GM19240 (cell line): ENCODE data around the gene MLXIP.
"Not testable (repeated sequence)": the region's sequence is repeated elsewhere in the genome, so short reads cannot be mapped to it uniquely, and the experiment has no call there.

Experiments
- DNase-seq: peaks from one replicate; pipeline ENCODE4 v3.0.0; 2011; ENCODE audit warnings: low spot score; ENCODE audit not compliant: insufficient read length

The MLXIP gene

DNA sequence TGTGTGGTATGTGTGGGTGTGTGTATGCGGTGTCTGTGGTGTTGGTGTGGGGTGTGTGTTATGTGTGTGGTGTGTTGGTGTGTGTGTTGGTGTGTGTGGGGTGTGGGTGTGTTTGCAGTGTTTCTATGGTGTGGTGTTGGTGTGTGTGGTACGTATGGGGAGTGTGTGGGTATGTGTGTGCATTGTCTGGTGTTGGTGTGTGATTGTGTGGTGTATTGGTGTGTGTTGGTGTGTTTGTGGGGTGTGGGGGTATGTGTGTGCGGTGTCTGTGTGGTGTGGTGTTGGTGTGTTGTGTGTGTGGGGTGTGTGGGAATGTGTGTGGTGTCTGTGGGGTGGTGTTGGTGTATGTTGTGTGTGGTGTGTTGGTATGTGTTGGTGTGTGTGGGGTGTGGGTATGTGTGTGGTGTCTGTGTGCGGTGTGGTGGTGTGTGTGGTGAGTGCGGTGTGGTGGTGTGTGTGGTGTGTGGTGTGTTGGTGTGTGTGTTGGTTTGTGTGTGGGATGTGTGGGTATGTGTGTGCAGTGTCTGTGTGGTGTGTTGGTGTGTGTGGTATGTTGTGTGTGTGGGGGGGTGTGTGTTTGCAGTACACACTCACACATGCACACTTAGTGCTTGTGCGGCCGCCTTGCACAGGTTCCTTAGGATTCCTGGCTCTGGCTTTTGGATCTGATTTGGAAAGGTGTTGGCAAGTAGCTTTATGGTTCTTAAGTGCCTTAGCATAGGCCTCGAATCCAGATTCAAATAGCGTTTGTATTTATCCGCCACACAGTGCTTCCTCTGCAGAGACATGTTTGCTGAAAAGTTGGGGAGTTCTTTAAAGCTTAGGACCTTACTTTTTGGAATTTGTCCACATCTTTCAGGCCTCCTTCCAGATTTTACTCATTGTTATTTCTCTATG is 16.4 kb downstream of the MLXIP start:
- no peak for DNase-seq

DNA sequence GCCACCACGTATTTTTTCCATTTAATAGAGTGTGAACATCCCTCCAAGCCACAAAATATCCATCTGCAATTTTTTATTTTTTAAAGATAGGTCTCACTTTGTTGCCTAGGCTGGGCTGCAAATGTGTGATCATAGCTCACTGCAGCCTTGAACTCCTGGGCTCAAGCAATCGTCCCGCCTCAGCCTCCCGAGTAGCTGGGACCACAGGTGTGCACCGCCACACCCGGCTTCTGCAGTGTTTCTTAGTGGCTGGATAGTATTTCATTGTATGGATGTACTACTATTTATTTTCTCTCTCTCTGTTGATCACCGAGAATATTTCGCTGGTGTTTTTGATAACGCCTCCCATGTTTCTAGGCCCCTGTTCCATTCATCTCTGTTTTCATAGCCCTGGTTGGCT is 17.5 kb downstream of the MLXIP start:
- DNase-seq, result no peak

DNA sequence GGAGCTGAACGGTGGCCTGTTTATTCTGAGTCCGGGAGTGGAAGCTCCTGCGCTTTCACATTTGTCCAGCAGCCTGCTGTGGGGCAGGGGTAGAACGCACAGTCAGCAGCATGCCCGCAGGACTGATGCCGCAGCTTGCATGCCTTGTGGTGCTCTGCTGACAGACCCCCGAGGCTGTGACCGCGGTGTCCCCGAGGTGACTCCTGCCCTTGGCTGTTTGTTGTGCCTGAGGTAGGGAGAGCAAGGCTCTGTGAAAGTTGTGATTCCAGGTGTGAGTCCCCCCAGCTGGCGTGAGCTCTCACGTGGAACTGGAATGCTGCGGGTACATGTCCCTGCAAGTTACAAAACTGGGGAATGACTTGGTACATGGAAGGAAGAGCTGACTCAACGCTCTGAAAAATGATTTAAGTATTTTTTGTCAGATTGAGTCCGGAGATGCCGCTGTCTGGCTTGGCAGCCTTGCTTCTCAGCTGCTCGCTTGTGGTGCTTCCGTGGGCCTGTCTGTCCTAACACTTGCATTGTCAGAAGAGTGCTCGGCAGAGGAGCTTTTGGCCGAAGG is 18.1 kb downstream of the MLXIP start:
- no peak for DNase-seq

DNA sequence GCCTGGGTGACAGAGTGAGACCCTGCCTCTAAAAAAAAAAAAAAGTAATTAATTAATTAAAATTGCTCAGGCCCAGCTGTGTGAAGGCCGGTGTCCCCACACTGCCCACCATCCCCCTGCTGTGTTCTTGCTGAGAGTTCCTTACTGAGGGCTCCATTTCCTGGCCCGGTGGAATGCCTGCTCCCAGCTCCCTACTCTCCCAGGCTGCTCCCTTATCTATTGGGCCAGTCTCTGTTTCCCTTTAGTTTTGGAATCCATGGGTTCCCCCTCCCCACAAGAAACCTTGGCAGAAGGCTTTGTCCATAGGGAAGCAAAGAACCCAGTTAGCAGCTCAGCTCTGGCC is 19.0 kb downstream of the MLXIP start:
- no peak for DNase-seq

DNA sequence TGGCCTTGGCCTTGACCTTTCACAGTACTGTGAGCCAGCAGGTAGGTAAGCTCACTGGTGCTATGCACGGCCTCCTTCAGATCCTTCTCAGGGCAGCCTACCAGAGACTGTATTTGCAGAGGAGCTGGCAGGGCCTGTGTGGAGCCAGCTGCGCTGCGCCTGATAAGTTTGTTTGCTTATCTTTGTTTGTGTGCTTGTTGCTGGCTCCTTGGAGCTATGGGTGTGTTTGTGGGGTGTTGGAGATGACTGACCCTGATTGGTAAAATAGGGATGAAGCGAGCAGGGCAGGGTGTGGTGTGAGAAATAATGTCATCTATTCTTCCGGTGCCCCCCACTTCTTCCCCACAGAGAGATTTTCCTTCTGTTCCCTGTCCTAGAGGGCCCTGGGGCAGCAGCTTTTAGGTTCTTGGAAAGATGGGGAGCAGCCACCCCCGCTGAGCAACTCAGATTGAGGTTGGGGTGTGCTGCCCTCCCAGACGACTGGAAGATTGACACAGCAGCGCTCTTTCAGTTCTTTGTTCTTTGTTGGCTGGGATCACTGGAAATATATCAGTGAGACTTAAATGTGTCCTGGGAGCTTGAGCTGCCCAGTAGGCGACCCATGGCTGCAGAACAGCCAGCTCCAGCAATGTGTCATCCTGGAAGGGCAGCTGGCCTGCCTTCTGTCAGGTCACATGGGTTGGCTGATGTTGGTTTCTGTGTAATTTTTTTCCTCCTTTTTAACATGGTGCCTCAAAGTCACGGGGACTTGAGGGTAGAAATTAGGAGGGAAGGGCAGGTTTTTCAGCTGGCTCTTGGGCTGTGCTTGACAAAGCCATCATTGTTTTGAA is 19.6 kb downstream of the MLXIP start:
- no peak for DNase-seq

DNA sequence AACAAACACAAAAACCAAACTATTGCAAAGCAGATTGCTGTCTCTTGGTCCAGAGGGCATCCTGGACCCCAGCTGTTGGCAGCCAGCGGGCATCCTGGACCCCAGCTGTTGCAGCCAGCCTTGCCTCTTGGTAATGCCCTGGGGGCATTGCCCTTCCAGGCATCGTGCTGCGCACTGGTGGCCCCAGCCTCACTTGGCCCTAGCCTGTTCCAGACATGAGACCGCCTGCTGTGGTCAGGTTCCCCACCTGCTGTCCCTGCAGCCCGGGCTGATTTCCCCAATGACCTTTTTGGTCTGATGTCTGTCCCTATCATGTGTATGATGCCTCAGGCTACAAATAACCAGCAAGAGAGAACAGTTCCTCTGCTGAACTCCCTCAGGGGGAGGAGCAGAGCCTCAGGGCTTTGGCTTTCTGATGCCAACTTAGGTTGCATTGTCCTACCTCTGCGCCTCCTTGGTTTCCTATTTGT is 20.8 kb downstream of the MLXIP start:
- no peak for DNase-seq

DNA sequence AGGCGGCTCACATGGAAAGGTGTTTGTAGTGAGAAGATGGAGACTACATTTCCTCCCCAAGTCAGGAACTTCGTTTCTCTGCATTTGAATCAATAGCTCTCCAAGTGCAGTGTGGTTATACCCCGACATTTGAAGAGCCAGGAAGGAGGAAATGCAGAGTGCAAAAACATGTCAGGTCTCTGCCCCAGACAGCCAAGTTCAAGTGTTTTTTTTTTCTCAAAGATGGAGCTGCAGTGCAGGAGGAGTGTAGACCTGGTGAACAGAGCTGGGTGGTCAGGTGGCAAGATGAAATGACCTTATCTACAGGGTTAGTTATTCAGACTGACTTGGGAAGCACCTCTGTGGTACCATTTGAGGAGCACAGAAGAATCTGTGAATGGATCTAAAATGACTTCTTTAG is 21.3 kb downstream of the MLXIP start:
- no peak for DNase-seq

DNA sequence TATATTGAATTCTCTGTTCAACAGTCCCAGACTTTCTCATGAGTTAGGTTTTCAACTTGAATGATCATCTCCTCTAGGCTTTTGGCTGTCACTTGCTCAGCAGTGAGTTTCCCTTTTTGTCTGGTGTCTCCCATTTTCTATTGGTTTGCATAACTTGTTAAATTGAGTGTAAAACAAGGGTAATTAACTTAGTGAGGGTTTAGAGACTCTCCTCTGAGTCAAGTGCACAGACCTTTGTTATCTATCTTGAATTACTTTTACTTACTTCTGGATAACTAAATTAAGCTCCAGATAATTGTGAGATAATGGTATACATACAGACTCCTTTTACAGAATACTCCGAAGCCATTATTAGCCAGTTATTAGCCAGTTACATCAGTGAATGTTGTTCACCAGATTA is 22.0 kb downstream of the MLXIP start:
- DNase-seq, result no peak

DNA sequence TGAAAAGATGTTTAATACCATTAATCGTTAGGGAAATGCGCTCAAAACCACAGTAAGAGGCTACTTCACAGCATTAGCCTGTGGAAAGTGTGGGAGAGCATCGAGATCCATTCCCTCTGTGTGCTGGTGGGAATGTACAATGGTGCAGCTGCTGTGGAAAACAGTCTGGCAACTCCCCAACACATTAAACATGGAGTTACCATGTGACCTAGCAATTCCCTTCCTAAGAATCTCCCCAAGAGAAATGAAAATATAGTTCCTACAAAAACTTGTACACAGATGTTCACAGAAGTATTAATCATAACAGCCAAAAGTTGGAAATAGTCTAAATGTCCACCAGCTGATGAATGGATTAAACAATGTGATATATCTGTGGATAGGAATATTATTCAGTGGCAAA is 23.8 kb downstream of the MLXIP start:
- no peak for DNase-seq

DNA sequence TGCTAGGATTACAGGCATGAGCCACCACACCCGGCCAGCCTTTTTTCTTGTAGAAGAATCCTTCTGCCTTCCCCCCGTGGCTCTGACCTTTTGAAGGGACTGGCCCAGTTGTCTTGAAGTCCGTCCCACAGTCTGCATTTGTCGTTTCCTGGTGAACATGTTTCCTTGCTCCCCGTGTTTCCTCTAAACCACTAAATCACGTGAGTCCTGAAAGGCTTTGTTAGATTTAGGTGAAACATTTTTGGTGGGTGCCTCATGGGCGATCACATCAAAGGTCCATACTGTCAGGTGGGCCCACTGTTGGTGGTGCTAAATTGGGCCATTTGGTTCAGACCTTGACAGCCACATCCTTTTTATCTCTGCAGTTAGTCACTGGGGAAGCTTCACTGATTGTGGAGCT is 26.3 kb downstream of the MLXIP start:
- no peak for DNase-seq

DNA sequence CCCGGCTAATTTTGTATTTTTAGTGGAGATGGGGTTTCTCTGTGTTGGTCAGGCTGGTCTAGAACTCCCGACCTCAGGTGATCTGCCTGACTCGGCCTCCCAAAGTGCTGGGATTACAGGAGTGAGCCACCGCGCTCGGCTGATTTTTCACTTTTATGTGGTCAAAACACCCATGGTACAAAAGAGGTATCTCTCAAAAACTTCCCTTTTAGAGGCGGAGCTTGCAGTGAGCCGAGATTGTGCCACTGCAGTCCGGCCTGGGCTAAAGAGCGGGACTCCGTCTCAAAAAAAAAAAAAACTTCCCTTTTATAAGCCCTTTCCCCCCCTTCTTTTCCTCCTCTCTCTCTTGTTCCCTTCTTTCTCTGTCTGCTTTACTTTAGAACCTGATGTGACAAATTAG is 26.9 kb downstream of the MLXIP start:
- not testable (repeated sequence) for DNase-seq

DNA sequence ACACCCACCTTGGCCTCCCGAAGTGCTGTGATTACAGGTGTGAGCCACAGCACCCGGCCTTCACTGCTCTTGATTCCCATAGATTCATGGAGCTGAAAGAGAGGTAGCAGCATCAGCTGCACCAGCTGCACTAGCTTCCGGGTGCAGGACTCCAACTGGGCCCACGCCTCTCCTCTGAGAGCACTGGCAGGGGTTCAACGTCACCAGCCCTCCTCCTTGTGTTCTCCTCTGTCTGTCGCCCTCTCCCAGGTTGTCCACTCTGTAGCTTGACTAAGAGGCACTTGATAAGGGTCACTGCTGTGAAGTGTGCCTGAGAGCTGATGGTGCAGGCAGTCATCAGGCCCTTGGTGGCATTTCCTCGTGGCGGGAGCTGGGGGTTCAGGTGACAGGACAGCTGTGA is 28.3 kb downstream of the MLXIP start:
- no peak for DNase-seq

DNA sequence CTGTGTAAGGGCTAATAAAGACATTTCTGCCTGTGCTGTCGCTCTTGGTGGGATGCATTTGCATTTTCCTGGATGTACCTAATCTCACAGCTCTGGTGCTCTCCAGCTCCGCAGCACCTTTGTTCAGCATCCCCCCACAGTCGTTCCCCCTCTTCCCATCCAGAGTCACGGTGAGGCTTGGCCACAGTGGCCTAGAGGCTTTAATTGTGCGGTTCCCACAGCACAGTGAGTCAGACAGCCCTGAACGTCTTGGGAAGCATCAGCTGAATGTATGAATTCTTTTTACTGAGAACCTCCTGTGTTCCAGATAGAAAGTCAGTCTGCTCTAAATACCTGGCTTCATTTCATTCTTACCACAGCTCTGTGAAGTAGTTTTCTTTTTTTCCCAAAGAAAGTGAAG is 28.7 kb downstream of the MLXIP start:
- DNase-seq, result no peak

DNA sequence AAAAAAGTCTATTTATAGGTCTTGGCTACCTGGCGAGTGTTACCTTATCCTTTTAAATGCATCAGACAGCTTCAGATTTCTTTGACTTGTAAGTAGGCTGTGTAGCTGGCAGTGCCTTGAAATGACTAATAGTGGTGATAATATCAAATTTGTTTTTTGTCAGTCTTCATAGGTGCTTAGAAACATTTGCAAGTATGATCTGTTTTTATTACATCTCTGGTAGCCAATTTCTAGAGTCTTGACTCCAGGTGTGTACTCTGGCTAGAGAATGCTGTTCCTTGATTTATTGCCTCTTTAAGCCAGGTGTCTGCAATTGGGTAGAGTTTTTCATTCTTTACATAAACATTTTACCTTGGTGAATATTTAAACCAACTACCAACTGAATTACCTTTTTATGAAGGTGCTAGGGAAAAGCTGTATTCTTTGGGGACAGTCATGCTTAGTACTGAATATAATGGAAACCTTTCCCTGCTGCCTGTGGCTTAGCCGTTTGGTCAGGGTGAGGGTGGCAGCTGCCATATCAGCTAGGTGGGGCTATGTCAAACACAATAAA is 32.6 kb downstream of the MLXIP start:
- DNase-seq, result no peak

DNA sequence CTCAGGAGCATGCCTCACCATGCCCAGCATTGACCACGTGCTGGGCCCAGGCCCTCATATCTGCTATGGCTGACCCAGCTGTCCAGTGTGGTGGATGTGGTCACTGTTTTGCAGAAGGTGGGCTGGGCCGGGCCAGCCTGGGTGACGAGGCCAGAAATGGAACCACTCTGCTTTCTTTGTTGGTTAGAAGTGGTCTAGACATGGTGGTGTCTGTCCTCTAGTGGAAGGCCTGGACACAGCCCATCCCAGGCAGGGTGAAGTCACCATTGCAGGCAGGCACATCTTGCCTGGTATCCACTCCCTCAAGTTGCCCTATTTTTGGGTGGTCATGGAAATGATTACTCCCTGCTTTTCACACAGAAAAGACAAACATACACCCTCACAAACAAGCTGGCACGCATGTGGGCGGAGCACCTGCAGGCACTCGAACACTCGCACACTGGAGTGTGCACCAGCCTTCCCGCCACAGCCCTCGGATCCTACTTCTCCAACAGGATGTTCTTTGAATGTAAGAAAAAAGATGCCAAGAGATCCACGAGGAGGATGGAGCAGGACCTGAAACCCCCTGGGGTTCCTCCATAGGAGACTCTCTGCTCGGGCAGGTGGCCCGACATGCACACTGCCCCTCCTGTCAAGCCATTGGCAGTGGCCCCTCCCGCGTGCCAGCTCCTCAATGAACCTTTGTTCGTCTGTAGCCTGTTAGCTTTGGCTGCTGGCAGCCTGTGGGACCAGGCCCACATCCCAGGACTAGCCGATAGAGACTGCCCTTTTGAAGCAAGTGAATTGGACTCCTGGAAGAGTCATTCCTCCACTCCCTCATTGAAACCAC is 38.4 kb downstream of the MLXIP start:
- no peak for DNase-seq

DNA sequence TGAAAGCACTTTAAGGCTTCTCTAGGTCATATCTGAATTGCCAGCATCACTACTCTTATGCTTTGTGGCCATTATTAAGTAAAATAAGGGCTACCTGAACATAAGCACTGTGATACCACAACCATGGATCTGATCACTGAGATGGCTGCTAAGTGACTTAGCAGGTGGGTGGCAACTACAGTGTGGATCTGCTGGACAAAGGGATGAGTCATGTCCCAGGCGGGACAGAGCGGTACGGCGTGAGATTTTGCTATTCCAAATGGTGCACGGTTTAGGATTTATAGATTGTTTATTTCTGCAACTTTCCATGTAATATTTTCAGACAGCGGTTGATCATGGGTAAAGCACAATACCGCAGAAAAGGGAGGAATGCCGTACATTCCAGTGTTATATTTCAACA is 39.4 kb downstream of the MLXIP start:
- no peak for DNase-seq

DNA sequence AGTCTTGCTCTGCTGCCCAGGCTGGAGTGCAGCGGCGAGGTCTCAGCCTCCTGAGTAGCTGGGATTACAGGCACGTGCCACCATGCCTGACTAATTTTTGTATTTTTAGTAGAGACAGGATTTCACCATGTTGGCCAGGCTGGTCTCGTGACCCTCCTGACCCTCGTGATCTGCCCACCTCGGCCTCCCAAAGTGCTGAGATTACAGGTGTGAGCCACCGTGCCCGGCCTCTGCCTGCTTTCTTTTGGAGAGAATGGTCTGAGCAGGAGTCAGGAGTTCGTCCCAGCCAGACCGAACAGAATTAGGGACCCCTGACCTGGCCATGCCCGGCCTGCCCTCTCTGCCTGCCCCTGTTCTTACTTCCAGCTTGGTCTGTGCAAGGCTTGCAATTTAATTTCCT is 42.8 kb downstream of the MLXIP start:
- not testable (repeated sequence) for DNase-seq

DNA sequence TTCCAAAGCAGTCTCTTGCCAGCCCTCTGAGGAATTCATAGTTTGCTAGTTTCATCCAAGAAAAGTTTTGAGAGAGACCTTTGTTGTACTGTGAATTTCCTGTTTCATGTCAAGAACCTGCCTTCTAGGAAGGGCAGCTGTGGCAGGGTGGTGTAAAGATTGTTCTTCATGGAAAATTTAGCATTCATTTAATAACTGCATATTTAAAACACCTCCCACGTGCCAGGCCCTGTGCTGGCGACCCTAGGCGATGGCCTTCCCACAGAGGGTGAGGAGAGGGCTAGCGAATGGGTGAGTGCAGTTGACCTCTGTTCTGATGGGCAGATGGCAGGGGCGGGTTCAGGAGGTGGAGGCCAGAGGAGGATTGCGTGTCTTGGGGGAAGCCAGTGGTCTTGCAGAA is 43.2 kb downstream of the MLXIP start:
- no peak for DNase-seq

DNA sequence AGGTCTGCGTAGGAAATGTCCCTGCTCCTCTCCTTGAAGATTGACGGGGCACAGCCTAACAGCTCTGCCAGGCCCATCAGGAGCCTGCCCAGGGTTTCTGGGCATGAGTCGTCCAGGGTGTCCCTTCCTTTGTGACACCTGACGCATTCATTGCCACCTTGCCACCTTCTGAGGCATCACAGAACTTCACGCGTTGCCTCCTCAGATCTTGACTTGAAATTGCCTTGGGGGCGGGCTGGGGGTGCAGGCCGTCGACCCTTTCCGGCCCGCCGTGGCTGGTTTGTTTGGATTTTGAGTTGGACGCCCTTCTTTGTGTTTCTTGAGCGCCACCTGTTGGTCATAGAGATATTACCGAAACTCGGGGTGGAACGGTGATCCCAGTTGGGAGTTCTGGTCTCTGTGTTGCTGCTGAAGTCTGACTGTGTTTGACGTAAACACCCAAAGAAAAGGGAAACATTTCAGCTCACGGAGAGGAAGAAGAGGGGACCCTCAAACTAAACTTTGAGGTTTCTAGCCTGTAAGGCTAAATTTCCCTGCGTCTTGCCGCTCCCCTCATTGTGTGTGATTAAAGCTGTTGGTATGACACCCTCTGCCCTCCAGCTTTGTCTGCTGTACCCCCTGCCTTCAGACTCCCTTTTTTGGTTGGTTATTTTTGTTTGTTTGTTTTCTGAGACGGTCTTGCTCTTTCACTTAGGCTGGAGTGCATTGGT is 44.6 kb downstream of the MLXIP start:
- DNase-seq, result no peak

DNA sequence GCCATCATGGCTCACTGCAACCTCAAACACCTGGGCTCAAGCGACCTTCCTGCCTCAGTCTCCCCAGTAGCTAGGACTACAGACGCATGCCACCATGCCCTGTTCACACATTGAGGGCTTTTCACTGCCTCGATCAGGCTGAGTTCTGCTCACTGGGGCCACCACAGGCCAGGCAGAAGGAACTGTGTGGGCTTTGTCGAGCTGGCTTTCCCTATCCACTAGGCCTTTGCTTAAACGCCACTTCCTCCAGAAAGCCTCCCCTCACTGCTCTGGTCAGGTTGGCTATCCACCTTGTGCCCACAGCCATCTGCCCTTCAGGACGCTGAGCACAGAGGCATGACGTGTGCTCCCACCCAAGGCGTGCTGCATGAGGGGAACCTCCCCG is 45.2 kb downstream of the MLXIP start:
- no peak for DNase-seq

DNA sequence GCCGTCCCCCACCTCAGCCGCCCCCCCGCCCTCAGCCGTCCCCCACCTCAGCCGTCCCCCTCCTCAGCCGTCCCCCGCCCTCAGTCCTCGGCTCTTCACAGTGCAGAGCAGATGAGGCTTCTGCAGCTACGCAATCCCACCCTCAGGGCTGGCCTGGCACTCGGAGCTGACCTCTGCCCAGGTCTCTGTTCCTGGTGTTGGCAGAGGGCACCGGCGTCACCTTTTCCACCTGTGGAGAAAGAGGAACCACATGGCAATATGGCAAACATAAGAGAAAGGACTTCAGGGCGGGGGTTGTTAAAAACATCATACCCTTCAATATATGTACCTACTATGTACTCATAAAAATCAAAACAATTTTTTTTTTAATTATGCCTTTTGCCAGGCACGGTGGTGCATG is 45.8 kb downstream of the MLXIP start:
- no peak for DNase-seq
